Testis (tissue), 3 donors: Measurements from ENCODE around the gene ESPNL. TPM values are rescaled to one million over a fixed set of nuclear protein-coding genes. Genes with fewer than 3 reads are reported as not detected.

Experiments used
- DNase-seq: peaks from one replicate; pipeline ENCODE4 v3.0.0-alpha.2; 2019
- H3K27ac ChIP-seq, 2 donors: fragments of 200-600 bp; sonication (generic); one replicate each; pipeline ENCODE4 v1.5.1; 2019
- H3K27me3 ChIP-seq: fragments of 200-600 bp; sonication (generic); one replicate; pipeline ENCODE4 v1.5.1; 2019
- H3K36me3 ChIP-seq: fragments of 200-600 bp; sonication (generic); one replicate; pipeline ENCODE4 v1.5.1; 2017; ENCODE audit warnings: low read depth; ENCODE audit errors: missing control alignments
- H3K4me1 ChIP-seq: fragments of 200-600 bp; sonication (generic); one replicate; pipeline ENCODE4 v1.5.1; 2019
- H3K4me3 ChIP-seq, 2 donors: fragments of 200-600 bp; sonication (generic); one replicate each; pipeline ENCODE4 v1.5.1; 2017 to 2019
- H3K9me3 ChIP-seq: fragments of 200-600 bp; sonication (generic); one replicate; pipeline ENCODE4 v1.5.1; 2017
- CTCF ChIP-seq, 3 experiments: fragments of 450-650 bp in 2 of 3; fragments of 200-600 bp in 1 of 3; sonication (generic) in 1 of 3; IDR thresholded peaks; one replicate each; pipeline ENCODE4 v1.5.1; 2016 to 2019; ENCODE audit warnings: antibody characterized with exemption in 3 of 3, mild to moderate bottlenecking in 2 of 3, moderate library complexity in 1 of 3
- POLR2A ChIP-seq: fragments of 450-650 bp; IDR thresholded peaks from one replicate; pipeline ENCODE4 v1.6.1; 2017; ENCODE audit warnings: antibody characterized with exemption, mild to moderate bottlenecking, moderate library complexity
- WGBS, 2 donors: methylation state at CpG; one replicate each; pipeline ENCODE4 v1.1.5; 2018; 5-methylcytosine and 5-hydroxymethylcytosine counted together
- intact Hi-C: fragments of 100-400 bp; cut with DNase I; formaldehyde crosslinking; loops from one replicate; pipeline ENCODE4 v1.15.1; 2023; ENCODE audit warnings: low total_unique reads
- polyA plus RNA-seq: library from polyadenylated mRNA; stranded (reverse); fragments of 350-450 nt; fragmentation: Illumina TruSeq; extraction: RNeasy Lipid Tissue Mini Kit (QIAGEN cat#74804); gene quantifications from one replicate; pipeline ENCODE4 v1.2.3, GENCODE V29; 2014; ENCODE audit warnings: low read depth, low replicate concordance; ENCODE audit not compliant: insufficient read depth
- total RNA-seq, 2 donors: library from RNA; depleted of rRNA; stranded (reverse); fragments of >200 nt; gene quantifications; one replicate each; pipeline ENCODE4 v1.2.3, GENCODE V29; 2016

ESPNL gene
- total and polyA plus RNA-seq, 3 donors from 2014 or later, result 2.1 to 7.5 (median 2.8) TPM

- Histone ChIP-seq H3K9me3 (no peaks in the 10 kb centered on the region), H3K4me1 (no peaks in the 10 kb centered on the region), H3K27me3 (no peaks in the 10 kb centered on the region), H3K4me3 (no peak overlapping the region), H3K27ac (no peak overlapping the region), H3K36me3 (no peaks in the 10 kb centered on the region)
- intact Hi-C loops, result no loop called here
- WGBS, 2 donors, result 83% methylated on average over 14 of the region's 14 CpGs; no CpG with 5 or more reads in 1 of the 2 donors
- DNase-seq, result no peak
- TF ChIP-seq CTCF (IDR thresholded peaks at IDR 0.05), result no peak
- no peak for TF ChIP-seq POLR2A
Observed at GRCh38 chr2:238149841-238150572, 49.9 kb downstream of the ESPNL start.

- Histone ChIP-seq H3K9me3 (no peaks in the 10 kb centered on the region), H3K4me1 (no peaks in the 10 kb centered on the region), H3K27me3 (no peaks in the 10 kb centered on the region), H3K4me3 (no peak overlapping the region), H3K27ac (no peak overlapping the region), H3K36me3 (no peaks in the 10 kb centered on the region)
- intact Hi-C loops, result no loop called here
- TF ChIP-seq POLR2A, result no peak
- TF ChIP-seq CTCF (IDR thresholded peaks at IDR 0.05), result no peak
- 95 to 100% methylated on average over 2 to 25 of the region's 25 CpGs for WGBS, 2 donors
- no peak for DNase-seq
Observed at GRCh38 chr2:238150686-238151085, 50.5 kb downstream of the ESPNL start.

GRCh38 chr2:238151205-238151604 lies 51.1 kb downstream of the ESPNL start:
- TF ChIP-seq CTCF (IDR thresholded peaks at IDR 0.05), result no peak
- TF ChIP-seq POLR2A, result no peak
- intact Hi-C loops, result no loop called here
- DNase-seq, result no peak
- Histone ChIP-seq H3K4me3 (no peak overlapping the region), H3K4me1 (no peaks in the 10 kb centered on the region), H3K9me3 (no peaks in the 10 kb centered on the region), H3K27me3 (no peaks in the 10 kb centered on the region), H3K36me3 (no peaks in the 10 kb centered on the region), H3K27ac (no peak overlapping the region)
- 80 to 86% methylated on average over 6 to 13 of the region's 13 CpGs for WGBS, 2 donors

- intact Hi-C loops, result no loop called here
- TF ChIP-seq POLR2A, result no peak
- TF ChIP-seq CTCF (IDR thresholded peaks at IDR 0.05), result no peak
- 86 to 92% methylated on average over 15 to 16 of the region's 16 CpGs for WGBS, 2 donors
- Histone ChIP-seq H3K36me3 (no peaks in the 10 kb centered on the region), H3K4me3 (no peak overlapping the region), H3K9me3 (no peaks in the 10 kb centered on the region), H3K27ac (no peak overlapping the region), H3K27me3 (no peaks in the 10 kb centered on the region), H3K4me1 (no peaks in the 10 kb centered on the region)
- no peak for DNase-seq
Observed at GRCh38 chr2:238151628-238152235, 51.6 kb downstream of the ESPNL start.
